RWPE2 (cell line): Measurements from ENCODE around the gene RAD51D.

Source experiments
- ATAC-seq: fragments of 200-7000 bp; cut with Tn5 transposase; 3 replicates; pipeline ENCODE4 v1.9.1; 2021; ENCODE audit warnings: low read depth
- DNase-seq: peaks from one replicate; pipeline ENCODE4 v3.0.0-alpha.2; 2020; ENCODE audit warnings: low spot score
- H3K27ac ChIP-seq: fragments of 450-650 bp; 2 replicates; pipeline ENCODE4 v1.5.1; 2017; ENCODE audit warnings: mild to moderate bottlenecking; ENCODE audit not compliant: poor library complexity, severe bottlenecking
- H3K27me3 ChIP-seq: fragments of 250-450 bp; sonication (Bioruptor Pico); 2 replicates; pipeline ENCODE4 v1.5.1; 2021; ENCODE audit warnings: mild to moderate bottlenecking, moderate library complexity; ENCODE audit not compliant: insufficient read depth, poor library complexity, severe bottlenecking
- H3K36me3 ChIP-seq: fragments of 250-450 bp; sonication (Bioruptor Pico); 2 replicates; pipeline ENCODE4 v1.5.1; 2020; ENCODE audit warnings: low read depth, mild to moderate bottlenecking, moderate library complexity
- H3K4me1 ChIP-seq: fragments of 250-450 bp; sonication (Bioruptor Pico); 2 replicates; pipeline ENCODE4 v1.5.1; 2021; ENCODE audit warnings: mild to moderate bottlenecking, moderate library complexity; ENCODE audit not compliant: insufficient read depth, poor library complexity, severe bottlenecking
- H3K4me3 ChIP-seq: fragments of 250-450 bp; sonication (Bioruptor Pico); 2 replicates; pipeline ENCODE4 v1.5.1; 2021; ENCODE audit warnings: mild to moderate bottlenecking, moderate library complexity; ENCODE audit not compliant: severe bottlenecking
- H3K9me3 ChIP-seq: fragments of 250-450 bp; sonication (Bioruptor Pico); 2 replicates; pipeline ENCODE4 v1.5.1; 2021; ENCODE audit warnings: mild to moderate bottlenecking, moderate library complexity; ENCODE audit not compliant: severe bottlenecking
- TF ChIP-seq, protein P1 (sequence below): fragments of 450-650 bp; IDR thresholded peaks from one replicate; pipeline ENCODE4 v1.5.1; 2017; ENCODE audit warnings: mild to moderate bottlenecking, moderate library complexity; ENCODE audit not compliant: poor library complexity, severe bottlenecking

RAD51D gene

GRCh38 chr17:35141681-35142466 lies 22.2 kb upstream of the RAD51D start, which contains the start of gene NLE1:
TSS of gene NLE1 (minus strand) at chr17:35142303. CDS start at chr17:35142275, 28 bp downstream.
- Histone ChIP-seq H3K36me3 (peaks cover 39% of the 10 kb centered on the region), H3K27me3 (no peaks in the 10 kb centered on the region), H3K4me3 (peak within 1 kb of the TSS; percentile 76), H3K4me1 (peaks cover 4% of the 10 kb centered on the region), H3K9me3 (no peaks in the 10 kb centered on the region), H3K27ac (peak within 1 kb of the TSS; percentile 3)
- peak; percentile 96 for ATAC-seq
- DNase-seq = peak; percentile 73
- TF ChIP-seq, protein P1, sequence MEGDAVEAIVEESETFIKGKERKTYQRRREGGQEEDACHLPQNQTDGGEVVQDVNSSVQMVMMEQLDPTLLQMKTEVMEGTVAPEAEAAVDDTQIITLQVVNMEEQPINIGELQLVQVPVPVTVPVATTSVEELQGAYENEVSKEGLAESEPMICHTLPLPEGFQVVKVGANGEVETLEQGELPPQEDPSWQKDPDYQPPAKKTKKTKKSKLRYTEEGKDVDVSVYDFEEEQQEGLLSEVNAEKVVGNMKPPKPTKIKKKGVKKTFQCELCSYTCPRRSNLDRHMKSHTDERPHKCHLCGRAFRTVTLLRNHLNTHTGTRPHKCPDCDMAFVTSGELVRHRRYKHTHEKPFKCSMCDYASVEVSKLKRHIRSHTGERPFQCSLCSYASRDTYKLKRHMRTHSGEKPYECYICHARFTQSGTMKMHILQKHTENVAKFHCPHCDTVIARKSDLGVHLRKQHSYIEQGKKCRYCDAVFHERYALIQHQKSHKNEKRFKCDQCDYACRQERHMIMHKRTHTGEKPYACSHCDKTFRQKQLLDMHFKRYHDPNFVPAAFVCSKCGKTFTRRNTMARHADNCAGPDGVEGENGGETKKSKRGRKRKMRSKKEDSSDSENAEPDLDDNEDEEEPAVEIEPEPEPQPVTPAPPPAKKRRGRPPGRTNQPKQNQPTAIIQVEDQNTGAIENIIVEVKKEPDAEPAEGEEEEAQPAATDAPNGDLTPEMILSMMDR = peak; percentile 97

- H3K36me3 ChIP-seq = peaks cover 76% of the 10 kb centered on the region
- TF ChIP-seq, protein P1 = no peak
Measured at GRCh38 chr17:35138218-35138617, 18.6 kb upstream of the RAD51D start.

GRCh38 chr17:35135322-35135721 lies 15.7 kb upstream of the RAD51D start:
- no peaks in the 10 kb centered on the region for H3K27me3 ChIP-seq
- H3K36me3 ChIP-seq = peaks cover 84% of the 10 kb centered on the region
- DNase-seq = no peak
- no peak for ATAC-seq
- H3K4me1 ChIP-seq = no peaks in the 10 kb centered on the region
- H3K27ac ChIP-seq = no peak overlapping the region
- H3K4me3 ChIP-seq = no peak overlapping the region
- TF ChIP-seq, protein P1 = no peak
- H3K9me3 ChIP-seq = no peaks in the 10 kb centered on the region

More at GRCh38 chr17:35138218-35138617, 18.6 kb upstream of the RAD51D start:
- DNase-seq (no peak), ATAC-seq (no peak)
- Histone ChIP-seq H3K9me3 (no peaks in the 10 kb centered on the region), H3K27ac (no peak overlapping the region), H3K27me3 (no peaks in the 10 kb centered on the region), H3K4me3 (no peak overlapping the region), H3K4me1 (peaks cover 4% of the 10 kb centered on the region)

DNA sequence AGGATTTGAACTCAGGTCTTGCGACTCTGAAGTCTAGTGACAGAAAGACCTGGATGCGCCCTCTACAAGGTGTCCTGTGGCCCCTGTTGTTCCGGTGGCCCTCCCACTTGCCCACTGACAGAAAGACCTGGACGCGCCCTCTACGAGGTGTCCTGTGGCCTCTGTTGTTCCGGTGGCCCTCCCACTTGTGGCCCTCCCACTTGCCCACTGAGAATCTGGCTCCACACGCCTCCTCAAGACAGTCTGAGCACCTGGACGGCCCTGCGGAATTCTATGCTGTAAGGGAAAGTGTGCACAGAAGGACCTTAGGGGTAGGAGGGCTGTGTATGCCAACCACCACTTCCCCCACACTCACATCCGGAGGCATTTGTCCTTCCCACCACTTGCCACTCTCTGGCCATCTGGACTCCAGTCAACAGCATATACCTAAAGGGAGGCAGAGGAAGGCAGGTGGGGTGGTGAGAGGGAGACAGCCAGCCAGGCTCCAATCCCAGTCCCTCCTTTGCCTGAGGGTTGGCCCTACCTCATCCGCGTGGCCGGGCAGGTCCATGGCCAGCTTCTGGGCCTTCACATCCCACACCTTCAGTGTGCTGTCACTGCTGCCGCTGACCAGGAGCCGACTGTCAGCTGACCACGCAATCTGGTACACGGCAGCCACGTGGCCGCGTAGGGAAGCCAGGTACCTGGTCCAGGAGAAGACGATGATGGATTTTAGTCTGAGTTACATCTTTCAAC lies 13.3 kb upstream of the RAD51D start:
- no peak for ATAC-seq
- Histone ChIP-seq H3K27me3 (no peaks in the 10 kb centered on the region), H3K27ac (no peak overlapping the region), H3K36me3 (peaks cover 65% of the 10 kb centered on the region), H3K4me3 (no peak overlapping the region), H3K9me3 (no peaks in the 10 kb centered on the region), H3K4me1 (no peaks in the 10 kb centered on the region)
- DNase-seq = no peak
- TF ChIP-seq, protein P1 = no peak
